Fibroblast of villous mesenchyme (primary cell): ENCODE measurements around the gene RPL22. TPM values are rescaled to one million over a fixed set of nuclear protein-coding genes. Genes with fewer than 3 reads are reported as not detected.

ENCODE experiments used
- DNase-seq: peaks from one replicate; pipeline ENCODE4 v3.0.0-alpha.2; 2010; ENCODE audit warnings: low read depth
- H3K4me3 ChIP-seq: 2 replicates; pipeline ENCODE4 v1.5.1; 2011; ENCODE audit warnings: low read depth, mild to moderate bottlenecking, low read length
- total RNA-seq: library from RNA; depleted of rRNA; stranded (reverse); fragments of >200 nt; gene quantifications from 2 replicates; pipeline ENCODE4 v1.2.3, GENCODE V29; 2012
- TF ChIP-seq, protein P1 (sequence below): IDR thresholded peaks from 2 replicates; pipeline ENCODE4 v1.5.1; 2012; ENCODE audit warnings: low read depth, mild to moderate bottlenecking, low read length; ENCODE audit not compliant: insufficient read depth

RPL22 gene
- total RNA-seq, 1 donor: 97.6 TPM

DNA sequence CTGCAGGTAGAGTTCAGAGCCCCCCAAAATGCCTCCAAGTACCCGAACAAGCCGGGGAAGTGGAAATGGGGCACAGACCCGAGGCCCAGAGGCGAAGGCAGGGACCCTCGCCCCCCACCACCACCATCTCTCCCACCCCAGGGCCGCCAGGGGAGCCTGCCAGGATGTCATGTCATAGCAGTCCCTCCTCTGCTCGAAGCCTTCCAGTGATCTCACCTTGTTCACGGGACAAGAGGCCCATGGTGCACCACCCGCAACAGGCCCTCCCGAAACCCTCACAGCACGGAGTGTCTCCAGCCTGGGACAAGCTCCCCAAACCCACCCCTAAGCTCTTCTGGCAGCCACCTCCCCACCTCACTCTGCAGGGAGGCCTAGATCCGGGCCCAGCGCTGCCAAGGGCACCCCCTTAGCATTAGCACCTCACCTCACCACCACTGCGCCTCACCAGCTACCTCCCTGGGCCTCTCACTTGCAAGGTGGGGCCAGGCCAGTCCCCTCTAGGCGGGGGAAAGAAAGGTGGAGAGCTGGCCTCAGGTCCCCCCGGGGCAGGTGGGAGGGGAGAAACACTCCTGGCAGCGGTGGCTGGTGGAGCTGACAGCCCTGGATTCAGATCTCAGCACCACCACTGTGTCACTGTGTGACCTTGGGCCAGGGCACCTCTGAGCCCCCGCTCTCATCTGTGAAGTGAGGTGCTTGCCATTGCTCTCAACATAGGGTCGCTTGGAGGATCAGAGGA, 32.6 kb downstream of the RPL22 start:
- TF ChIP-seq, protein P1, sequence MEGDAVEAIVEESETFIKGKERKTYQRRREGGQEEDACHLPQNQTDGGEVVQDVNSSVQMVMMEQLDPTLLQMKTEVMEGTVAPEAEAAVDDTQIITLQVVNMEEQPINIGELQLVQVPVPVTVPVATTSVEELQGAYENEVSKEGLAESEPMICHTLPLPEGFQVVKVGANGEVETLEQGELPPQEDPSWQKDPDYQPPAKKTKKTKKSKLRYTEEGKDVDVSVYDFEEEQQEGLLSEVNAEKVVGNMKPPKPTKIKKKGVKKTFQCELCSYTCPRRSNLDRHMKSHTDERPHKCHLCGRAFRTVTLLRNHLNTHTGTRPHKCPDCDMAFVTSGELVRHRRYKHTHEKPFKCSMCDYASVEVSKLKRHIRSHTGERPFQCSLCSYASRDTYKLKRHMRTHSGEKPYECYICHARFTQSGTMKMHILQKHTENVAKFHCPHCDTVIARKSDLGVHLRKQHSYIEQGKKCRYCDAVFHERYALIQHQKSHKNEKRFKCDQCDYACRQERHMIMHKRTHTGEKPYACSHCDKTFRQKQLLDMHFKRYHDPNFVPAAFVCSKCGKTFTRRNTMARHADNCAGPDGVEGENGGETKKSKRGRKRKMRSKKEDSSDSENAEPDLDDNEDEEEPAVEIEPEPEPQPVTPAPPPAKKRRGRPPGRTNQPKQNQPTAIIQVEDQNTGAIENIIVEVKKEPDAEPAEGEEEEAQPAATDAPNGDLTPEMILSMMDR: no peak
- H3K4me3 ChIP-seq: no peak overlapping the region
- no peak for DNase-seq

DNA sequence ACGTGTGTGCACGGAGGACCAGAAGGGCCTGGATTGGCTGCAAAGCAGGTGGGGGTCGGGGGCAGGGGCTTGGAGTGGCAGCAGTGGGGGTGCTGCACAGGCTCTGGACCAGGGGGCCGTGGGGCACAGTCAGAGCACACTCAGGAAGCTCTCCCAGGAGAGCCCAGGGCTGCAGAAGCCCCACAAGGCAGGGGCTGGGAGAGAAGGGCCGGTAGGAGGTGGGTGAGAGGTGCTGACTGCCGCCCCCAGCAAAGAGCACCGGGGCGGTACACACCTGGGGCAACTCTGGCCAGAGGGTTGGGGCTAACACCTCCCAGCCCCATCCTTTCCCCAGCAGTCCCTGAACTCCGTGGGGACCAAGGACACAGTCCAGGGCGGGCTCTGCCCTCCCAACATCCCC, 33.2 kb downstream of the RPL22 start:
- H3K4me3 ChIP-seq: no peak overlapping the region
- no peak for DNase-seq
- TF ChIP-seq, protein P1: no peak

DNA sequence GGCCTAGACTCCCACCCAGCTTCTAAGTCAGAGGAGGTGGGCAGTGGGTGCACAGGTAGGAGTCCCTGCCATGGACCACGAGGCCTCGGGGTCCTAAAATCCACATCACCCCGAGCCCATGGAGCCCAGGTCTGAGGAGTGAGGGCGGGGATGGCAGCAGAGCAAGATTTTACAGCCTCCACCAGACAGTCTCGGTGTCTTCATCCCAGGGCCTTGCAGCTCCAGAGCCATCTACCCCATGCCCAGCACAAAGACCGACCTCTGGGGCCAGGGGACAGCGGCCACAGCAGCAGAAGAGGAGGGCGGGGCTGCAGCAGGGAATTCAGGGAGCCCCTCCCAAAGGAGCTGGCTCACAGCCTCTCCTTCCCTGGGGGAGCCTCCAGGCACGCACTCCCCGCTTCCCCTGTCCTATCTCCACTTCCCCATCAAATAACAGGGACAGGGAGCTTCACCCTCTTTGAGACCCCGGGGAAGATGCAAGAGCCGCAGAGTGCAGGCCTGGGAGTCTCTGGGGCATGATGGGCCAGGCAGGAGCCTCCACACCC, 33.9 kb downstream of the RPL22 start:
- TF ChIP-seq, protein P1: no peak
- DNase-seq: no peak

DNA sequence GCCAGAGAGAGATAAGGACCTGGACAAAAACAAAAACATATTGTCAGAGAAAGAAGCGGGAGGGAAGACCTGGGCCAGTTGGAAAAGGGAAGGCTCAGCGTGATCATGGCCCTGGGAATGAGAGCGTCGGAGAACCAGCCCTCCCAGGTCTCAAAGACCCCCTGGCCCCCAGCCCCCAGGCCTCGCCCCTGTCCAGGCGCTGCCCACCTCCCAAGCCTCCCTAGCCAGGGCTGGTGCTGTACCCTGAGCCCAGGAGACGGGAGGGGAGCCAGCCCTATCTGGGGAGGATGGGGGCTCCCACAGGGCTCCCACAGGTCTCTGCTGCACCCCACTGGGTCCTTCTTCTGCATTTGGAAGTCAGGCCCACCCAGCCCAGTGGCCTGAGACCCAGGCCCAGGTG, 34.4 kb downstream of the RPL22 start:
- TF ChIP-seq, protein P1: no peak
- H3K4me3 ChIP-seq: no peak overlapping the region
- DNase-seq: no peak

More for the DNA sequence above, 33.9 kb downstream of the RPL22 start:
- H3K4me3 ChIP-seq: no peak overlapping the region

DNA sequence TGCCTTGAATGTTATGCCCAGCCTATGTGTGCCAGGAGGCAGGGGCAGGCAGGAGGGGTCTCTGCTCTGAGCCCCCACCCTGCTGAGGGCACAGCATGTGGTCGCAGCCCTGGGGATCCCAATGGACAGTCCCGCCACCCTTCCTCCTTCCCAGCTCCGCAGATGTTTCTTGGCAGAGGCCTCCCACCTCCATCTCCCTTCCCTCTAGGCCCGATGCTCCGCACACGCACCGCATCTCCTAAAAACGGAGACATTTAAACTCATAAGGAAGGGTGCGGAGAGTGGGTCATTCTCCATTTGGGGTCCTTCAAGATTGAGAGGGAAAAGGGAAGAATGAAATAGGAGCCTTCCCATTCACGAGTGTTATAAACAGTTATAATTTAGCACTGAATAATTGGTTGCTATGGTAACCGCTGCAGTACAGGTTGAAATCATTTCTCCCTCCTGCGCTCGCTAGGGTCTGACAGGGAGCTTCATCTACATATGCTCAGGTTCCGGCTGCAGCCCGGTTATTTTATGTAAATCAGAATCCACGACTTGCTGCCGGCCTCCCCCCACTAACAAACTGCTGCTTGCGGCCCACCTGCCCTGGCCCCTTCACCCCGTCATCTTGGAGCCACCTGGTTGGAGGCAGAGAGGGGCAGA, 35.3 kb downstream of the RPL22 start:
- TF ChIP-seq, protein P1: no peak
- no peak for DNase-seq
- H3K4me3 ChIP-seq: no peak overlapping the region

DNA sequence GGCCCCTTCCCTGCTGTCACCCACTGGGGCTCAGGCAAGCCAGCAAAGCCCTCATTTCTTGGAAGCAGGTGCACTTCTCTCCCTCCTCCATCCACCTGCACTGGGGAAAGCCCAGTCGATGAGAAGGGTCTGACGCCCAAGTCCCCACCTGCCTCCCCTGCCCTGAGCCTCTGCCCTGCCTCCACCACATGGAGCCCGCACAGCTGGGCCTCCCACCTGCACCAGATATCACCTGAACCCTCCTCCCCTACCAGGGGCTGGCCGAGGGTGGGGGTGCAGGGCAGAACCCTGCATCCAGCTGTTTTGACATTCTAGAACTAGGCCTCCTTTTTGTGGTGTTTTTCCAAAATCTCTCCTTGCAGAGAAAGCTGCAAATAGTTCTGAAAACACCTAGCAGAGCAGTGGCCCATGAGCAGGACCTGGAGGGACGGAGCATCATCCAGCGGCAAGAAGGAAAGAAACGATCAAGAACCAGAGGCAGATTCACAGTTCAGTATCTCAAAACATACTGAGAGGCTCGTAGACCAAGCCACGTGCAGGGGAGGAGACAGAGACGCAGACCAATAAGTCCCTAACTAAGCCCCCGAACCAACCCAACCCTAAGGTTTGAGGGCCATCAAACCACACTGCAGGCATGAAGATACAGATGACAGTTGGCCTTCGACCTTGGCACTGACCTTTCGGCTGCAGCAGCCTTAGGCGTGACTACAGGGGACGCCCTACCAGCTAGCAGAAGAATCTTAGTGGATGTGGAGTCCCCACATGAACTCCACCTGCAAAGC, 36.0 kb downstream of the RPL22 start:
- H3K4me3 ChIP-seq: no peak overlapping the region
- no peak for DNase-seq
- TF ChIP-seq, protein P1: no peak
